Globus pallidus (tissue), 1 donor: ENCODE results near the gene ANKRD39.
"Not testable (repeated sequence)": the region's sequence is repeated elsewhere in the genome, so short reads cannot be mapped to it uniquely, and the experiment has no call there.

Source experiments
- DNase-seq: peaks from one replicate; pipeline ENCODE4 v3.0.0-alpha.2; 2015; ENCODE audit warnings: low spot score

Gene ANKRD39

GRCh38 chr2:96808176-96808837 is 49.5 kb downstream of the ANKRD39 start:
- no peak for DNase-seq

- DNase-seq = no peak
These were observed 50.7 kb downstream of the ANKRD39 start for GRCh38 chr2:96807127-96807471.

GRCh38 chr2:96806468-96807126 is 51.2 kb downstream of the ANKRD39 start:
- DNase-seq = no peak

GRCh38 chr2:96805946-96806345 is 51.9 kb downstream of the ANKRD39 start:
- DNase-seq = not testable (repeated sequence)

GRCh38 chr2:96804986-96805385 is 52.8 kb downstream of the ANKRD39 start:
- DNase-seq = no peak

GRCh38 chr2:96802721-96803120 is 55.1 kb downstream of the ANKRD39 start:
- DNase-seq = no peak

GRCh38 chr2:96801786-96802595 is 55.8 kb downstream of the ANKRD39 start:
- DNase-seq = no peak

- peak; percentile 45 for DNase-seq
These were observed 56.6 kb downstream of the ANKRD39 start for GRCh38 chr2:96801005-96801785.

- no peak for DNase-seq
These were observed 57.5 kb downstream of the ANKRD39 start for GRCh38 chr2:96800061-96801004.

GRCh38 chr2:96799623-96799935 is 58.2 kb downstream of the ANKRD39 start:
- DNase-seq = no peak

GRCh38 chr2:96798733-96799622 is 58.8 kb downstream of the ANKRD39 start:
- DNase-seq = no peak
